KMS-11 (cell line): ENCODE measurements around the gene LDB2.

Source experiments
- H2AFZ ChIP-seq: fragments of 200-600 bp; sonication (generic); 2 replicates; pipeline ENCODE4 v1.6.1; 2016; ENCODE audit warnings: antibody characterized with exemption, mixed run types, low read depth
- H3K27ac ChIP-seq: fragments of 200-600 bp; sonication (generic); 2 replicates; pipeline ENCODE4 v1.6.1; 2016; ENCODE audit warnings: mild to moderate bottlenecking, mixed run types
- H3K27me3 ChIP-seq: fragments of 200-600 bp; sonication (generic); 2 replicates; pipeline ENCODE4 v1.6.1; 2017; ENCODE audit warnings: mild to moderate bottlenecking, low read depth, mixed run types, moderate library complexity; ENCODE audit not compliant: insufficient read depth
- H3K36me3 ChIP-seq: fragments of 200-600 bp; sonication (generic); 2 replicates; pipeline ENCODE4 v1.6.1; 2017; ENCODE audit warnings: mild to moderate bottlenecking, mixed run types; ENCODE audit not compliant: insufficient read depth
- H3K4me1 ChIP-seq: fragments of 200-600 bp; sonication (generic); 2 replicates; pipeline ENCODE4 v1.6.1; 2016; ENCODE audit warnings: mild to moderate bottlenecking, low read depth, mixed run types; ENCODE audit not compliant: poor library complexity, severe bottlenecking
- H3K4me2 ChIP-seq: fragments of 200-600 bp; sonication (generic); 2 replicates; pipeline ENCODE4 v1.7.0; 2016; ENCODE audit warnings: mild to moderate bottlenecking, mixed run types
- H3K4me3 ChIP-seq: fragments of 200-600 bp; sonication (generic); IDR thresholded peaks from 2 replicates; pipeline ENCODE4 v1.6.1; 2017; ENCODE audit warnings: low read depth, low read length, mixed read lengths; ENCODE audit not compliant: insufficient read depth
- H3K79me2 ChIP-seq: fragments of 200-600 bp; sonication (generic); 2 replicates; pipeline ENCODE4 v1.6.1; 2016; ENCODE audit warnings: low read depth, mixed run types; ENCODE audit not compliant: insufficient read depth
- H3K9ac ChIP-seq: fragments of 200-600 bp; sonication (generic); 2 replicates; pipeline ENCODE4 v1.6.1; 2016; ENCODE audit warnings: mild to moderate bottlenecking, mixed run types
- H4K20me1 ChIP-seq: fragments of 200-600 bp; sonication (generic); 2 replicates; pipeline ENCODE4 v1.6.1; 2016; ENCODE audit warnings: mild to moderate bottlenecking, mixed run types; ENCODE audit not compliant: insufficient read depth
- CTCF ChIP-seq: fragments of 200-600 bp; sonication (generic); conservative IDR thresholded peaks from 2 replicates; pipeline ENCODE4 v1.6.1; 2017; ENCODE audit warnings: low read depth, mild to moderate bottlenecking, antibody characterized with exemption, low read length, moderate library complexity, mixed read lengths

LDB2 gene

GRCh38 chr4:16516796-16517439, 381.5 kb downstream of the LDB2 start:
- TF ChIP-seq CTCF, result no peak
- Histone ChIP-seq H3K4me1 (no peaks in the 10 kb centered on the region), H3K79me2 (no peaks in the 10 kb centered on the region), H3K4me2 (no peak overlapping the region), H3K4me3 (no peak overlapping the region), H2AFZ (no peak overlapping the region), H3K27ac (no peak overlapping the region), H4K20me1 (no peaks in the 10 kb centered on the region), H3K9ac (no peak overlapping the region), H3K27me3 (no peaks in the 10 kb centered on the region), H3K36me3 (no peaks in the 10 kb centered on the region)

DNA sequence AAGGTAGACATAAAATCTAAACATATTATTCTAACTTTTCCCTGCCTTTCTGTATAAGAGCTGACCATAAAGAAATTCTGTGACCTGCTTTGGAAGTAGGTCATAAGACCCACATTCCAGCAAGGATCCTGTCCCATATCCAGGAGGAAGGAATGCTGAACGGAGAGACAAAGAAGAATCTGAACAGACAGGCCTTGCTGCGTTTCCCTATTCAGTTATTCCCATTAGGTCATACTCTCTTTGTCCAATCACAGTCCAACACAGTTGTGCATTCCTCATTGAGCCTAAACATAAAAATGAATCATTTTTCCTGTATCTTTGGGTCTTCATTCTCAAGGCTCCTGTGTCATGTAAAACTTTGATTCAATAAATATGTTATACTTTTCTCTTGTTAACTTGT, 384.6 kb downstream of the LDB2 start:
- Histone ChIP-seq H3K36me3 (no peaks in the 10 kb centered on the region), H3K9ac (no peak overlapping the region), H3K4me1 (no peaks in the 10 kb centered on the region), H2AFZ (no peak overlapping the region), H3K4me3 (no peak overlapping the region), H3K4me2 (no peak overlapping the region), H3K27me3 (no peaks in the 10 kb centered on the region), H3K27ac (no peak overlapping the region), H4K20me1 (no peaks in the 10 kb centered on the region), H3K79me2 (no peaks in the 10 kb centered on the region)
- no peak for TF ChIP-seq CTCF

DNA sequence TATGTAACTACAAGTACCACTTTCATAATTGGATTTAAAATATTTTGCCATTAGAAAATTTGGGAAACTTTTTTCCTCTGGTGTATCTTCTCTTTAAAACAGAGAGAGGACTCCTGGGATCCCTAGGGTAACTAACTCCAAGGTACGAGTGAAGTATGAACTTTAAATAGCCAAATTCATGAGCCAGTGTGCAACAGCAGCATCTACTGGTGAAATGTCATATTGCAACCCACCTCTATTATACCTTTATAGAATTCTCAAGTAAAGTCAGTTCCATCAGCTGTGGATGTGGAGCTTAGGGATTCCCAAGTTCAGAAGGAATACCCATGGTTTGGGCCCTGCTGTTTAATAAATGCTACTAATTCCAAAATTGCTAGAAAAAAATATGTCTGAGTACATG, 389.5 kb downstream of the LDB2 start:
- no peaks in the 10 kb centered on the region for H3K79me2 ChIP-seq
- H3K27ac ChIP-seq, result no peak overlapping the region
- TF ChIP-seq CTCF, result peak; percentile 27; the same call in 1 of the 2 replicates
- H3K36me3 ChIP-seq, result no peaks in the 10 kb centered on the region
- no peaks in the 10 kb centered on the region for H3K4me1 ChIP-seq
- no peak overlapping the region for H2AFZ ChIP-seq
- H3K9ac ChIP-seq, result no peak overlapping the region
- no peaks in the 10 kb centered on the region for H4K20me1 ChIP-seq
- no peaks in the 10 kb centered on the region for H3K27me3 ChIP-seq
- no peak overlapping the region for H3K4me2 ChIP-seq
- H3K4me3 ChIP-seq, result no peak overlapping the region

DNA sequence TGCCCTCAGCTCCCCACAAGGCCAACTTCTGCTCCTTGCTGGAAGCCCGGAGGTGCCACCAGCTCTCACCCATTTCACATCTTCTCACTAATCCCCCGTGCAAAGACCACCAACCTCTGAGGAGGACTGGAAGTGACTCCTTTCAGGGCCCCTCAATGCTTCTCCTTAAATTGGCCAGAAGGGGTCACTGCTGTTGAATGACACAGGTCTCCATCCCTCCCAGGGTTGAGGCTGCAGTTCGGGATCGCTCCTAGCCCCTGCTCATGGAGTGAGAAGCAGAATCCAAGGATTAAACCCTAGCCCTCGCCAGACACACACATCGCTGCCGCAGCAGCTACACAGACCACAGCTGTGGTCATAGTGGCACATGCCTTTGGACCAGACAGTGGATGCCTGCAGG, 392.7 kb downstream of the LDB2 start:
- H3K4me2 ChIP-seq, result no peak overlapping the region
- H3K27ac ChIP-seq, result no peak overlapping the region
- H3K36me3 ChIP-seq, result no peaks in the 10 kb centered on the region
- no peak overlapping the region for H3K9ac ChIP-seq
- no peak for TF ChIP-seq CTCF
- no peaks in the 10 kb centered on the region for H3K79me2 ChIP-seq
- H3K27me3 ChIP-seq, result no peaks in the 10 kb centered on the region
- no peaks in the 10 kb centered on the region for H4K20me1 ChIP-seq
- H3K4me1 ChIP-seq, result no peaks in the 10 kb centered on the region
- no peak overlapping the region for H3K4me3 ChIP-seq
- H2AFZ ChIP-seq, result no peak overlapping the region
